ENCODE data around the gene DACT2.

The DACT2 gene

GRCh38 chr6:168305096-168305749 lies 14.4 kb downstream of the DACT2 start:
- no peak overlapping the region for H3K4me3 ChIP-seq (replicated peaks; ENCODE audit: low read depth, low read length)
- no peak for DNase-seq (ENCODE audit: extremely low read depth, low read depth)
- no peak for TF ChIP-seq CTCF (IDR thresholded peaks at IDR 0.05; ENCODE audit: low read depth, low read length, missing control alignments)

- no peak for DNase-seq (ENCODE audit: extremely low read depth, low read depth)
- no peak for TF ChIP-seq CTCF (IDR thresholded peaks at IDR 0.05; ENCODE audit: low read depth, low read length, missing control alignments)
- H3K4me3 ChIP-seq (replicated peaks; ENCODE audit: low read depth, low read length) = no peak overlapping the region
Measured at GRCh38 chr6:168304752-168305015, 14.9 kb downstream of the DACT2 start.

- H3K4me3 ChIP-seq (replicated peaks; ENCODE audit: low read depth, low read length) = no peak overlapping the region
- no peak for DNase-seq (ENCODE audit: extremely low read depth, low read depth)
- TF ChIP-seq CTCF (IDR thresholded peaks at IDR 0.05; ENCODE audit: low read depth, low read length, missing control alignments) = no peak
Measured at GRCh38 chr6:168303982-168304751, 15.4 kb downstream of the DACT2 start.

GRCh38 chr6:168302534-168302933 lies 17.0 kb downstream of the DACT2 start:
- no peak for DNase-seq (ENCODE audit: extremely low read depth, low read depth)
- H3K4me3 ChIP-seq (replicated peaks; ENCODE audit: low read depth, low read length) = no peak overlapping the region
- no peak for TF ChIP-seq CTCF (IDR thresholded peaks at IDR 0.05; ENCODE audit: low read depth, low read length, missing control alignments)

GRCh38 chr6:168301648-168302398 lies 17.8 kb downstream of the DACT2 start:
- no peak for TF ChIP-seq CTCF (IDR thresholded peaks at IDR 0.05; ENCODE audit: low read depth, low read length, missing control alignments)
- no peak for DNase-seq (ENCODE audit: extremely low read depth, low read depth)
- no peak overlapping the region for H3K4me3 ChIP-seq (replicated peaks; ENCODE audit: low read depth, low read length)

- H3K4me3 ChIP-seq (replicated peaks; ENCODE audit: low read depth, low read length) = no peak overlapping the region
- no peak for DNase-seq (ENCODE audit: extremely low read depth, low read depth)
- TF ChIP-seq CTCF (IDR thresholded peaks at IDR 0.05; ENCODE audit: low read depth, low read length, missing control alignments) = no peak
Measured at GRCh38 chr6:168300975-168301647, 18.5 kb downstream of the DACT2 start.
